GM18502 (cell line): ENCODE results near the gene CEP76.
"Not testable (repeated sequence)": the region's sequence is repeated elsewhere in the genome, so short reads cannot be mapped to it uniquely, and the experiment has no call there.

ENCODE experiments used
- ATAC-seq: cut with Tn5 transposase; IDR thresholded peaks from one replicate; pipeline ENCODE4 v1.9.1; 2021; ENCODE audit warnings: mild to moderate bottlenecking; ENCODE audit not compliant: unreplicated experiment, poor library complexity

CEP76 gene

DNA sequence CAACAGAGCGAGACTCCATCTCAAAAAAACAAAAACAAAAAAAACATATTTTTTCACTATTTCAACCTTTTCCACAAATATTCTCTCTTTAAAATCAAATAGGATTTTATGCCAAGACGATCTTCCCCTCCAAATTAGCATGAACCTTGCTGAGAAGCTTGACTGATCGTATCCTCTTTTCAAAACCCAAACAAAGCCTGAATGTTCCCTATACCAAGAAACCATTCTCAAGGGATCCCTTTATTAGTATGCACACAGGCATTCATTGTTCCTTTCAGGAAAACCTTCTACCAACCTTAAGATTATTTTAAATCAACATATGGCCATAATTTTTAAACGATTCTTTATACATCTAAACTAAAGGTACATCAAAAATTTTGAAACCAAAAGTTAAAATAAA is 50.9 kb downstream of the CEP76 start:
- no peak for ATAC-seq

DNA sequence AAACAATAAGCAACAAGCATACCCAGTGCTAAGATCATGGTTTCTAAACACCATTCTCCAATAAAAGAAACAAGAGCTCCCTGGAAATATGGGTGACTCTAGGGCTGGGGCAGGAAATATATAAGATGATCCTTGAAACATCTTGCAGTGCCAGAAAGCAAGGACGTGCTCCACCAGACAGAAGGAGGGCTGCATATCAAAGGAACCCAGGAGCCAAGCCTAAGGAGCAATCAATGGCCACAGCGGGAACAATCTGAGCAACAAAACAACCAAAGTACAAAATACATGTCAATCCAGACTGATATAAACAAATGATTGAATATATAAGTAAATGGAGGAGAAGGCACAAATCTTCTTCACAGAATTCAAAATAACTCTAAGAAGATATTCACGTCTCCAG is 54.8 kb downstream of the CEP76 start:
- no peak for ATAC-seq

DNA sequence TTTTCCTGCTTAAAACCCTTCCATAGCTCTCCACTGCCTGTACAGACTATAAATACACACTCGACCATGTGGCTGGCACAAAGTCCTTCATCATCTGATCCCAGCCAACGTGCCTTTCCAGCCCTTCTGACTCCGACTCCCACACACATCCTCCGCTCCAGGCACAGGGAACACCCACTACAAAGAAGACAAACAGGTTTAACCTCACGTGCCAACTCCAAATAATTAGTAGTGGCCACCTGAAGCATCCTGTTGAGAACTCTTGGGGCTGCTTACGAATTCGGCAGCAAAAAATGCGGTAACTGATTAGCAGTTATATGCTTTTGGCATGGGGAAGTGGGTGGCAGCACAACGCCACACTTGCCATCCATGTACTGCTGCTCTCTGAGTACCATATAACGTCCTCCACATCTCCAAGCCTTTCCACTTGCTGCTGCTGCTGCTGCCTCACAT is 56.7 kb downstream of the CEP76 start:
- ATAC-seq = no peak

DNA sequence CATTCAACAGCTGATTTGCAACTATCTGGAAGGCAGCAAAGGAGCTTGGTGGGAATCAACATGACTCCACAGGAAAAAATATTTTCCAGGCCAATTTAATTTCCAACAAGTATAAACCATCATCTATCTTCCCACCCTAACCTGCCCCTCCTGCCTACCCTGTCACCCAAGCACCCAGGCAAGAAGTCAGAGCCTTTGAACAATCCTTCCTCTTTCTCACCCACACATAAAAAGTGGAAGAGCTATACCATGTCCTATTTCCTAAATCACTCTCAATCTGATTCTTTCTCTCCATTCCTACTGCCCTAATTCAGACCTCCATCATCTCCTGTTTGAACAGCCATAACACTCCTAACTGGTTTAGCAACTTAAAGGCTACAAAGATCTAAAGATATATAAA is 57.3 kb downstream of the CEP76 start:
- no peak for ATAC-seq

DNA sequence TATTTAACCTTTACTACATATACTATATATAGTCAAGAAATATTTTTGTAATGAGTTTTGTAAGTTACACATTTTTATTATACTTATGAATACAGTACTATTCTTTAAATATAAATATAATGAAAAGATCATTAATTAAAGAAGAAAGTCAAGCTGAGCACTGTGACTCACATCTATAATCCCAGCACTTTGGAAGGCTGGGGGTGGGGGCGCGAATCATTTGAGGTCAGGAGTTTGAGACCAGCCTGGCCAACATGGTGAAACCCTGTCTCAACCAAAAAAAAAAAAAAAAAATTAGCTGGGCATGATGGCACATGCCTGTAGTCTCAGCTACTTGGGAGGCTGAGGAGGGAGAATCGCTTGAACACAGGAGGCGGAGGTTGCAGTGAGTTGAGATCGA is 58.8 kb downstream of the CEP76 start:
- not testable (repeated sequence) for ATAC-seq

DNA sequence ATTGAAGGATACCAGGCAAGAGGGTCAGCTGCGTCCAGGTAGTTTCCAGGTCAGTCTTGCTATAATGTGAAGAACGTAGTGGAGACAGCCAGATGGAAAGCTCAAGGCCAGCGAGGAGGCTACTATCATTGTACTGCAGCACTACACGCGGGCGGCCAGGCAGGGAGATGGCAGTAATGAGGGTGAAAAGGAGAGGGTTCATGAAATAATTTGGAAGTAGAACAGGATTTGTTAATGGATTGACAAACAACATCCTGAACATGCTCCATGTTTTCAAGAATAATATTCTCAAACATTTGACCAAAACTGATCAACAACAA is 61.7 kb downstream of the CEP76 start:
- ATAC-seq = no peak

DNA sequence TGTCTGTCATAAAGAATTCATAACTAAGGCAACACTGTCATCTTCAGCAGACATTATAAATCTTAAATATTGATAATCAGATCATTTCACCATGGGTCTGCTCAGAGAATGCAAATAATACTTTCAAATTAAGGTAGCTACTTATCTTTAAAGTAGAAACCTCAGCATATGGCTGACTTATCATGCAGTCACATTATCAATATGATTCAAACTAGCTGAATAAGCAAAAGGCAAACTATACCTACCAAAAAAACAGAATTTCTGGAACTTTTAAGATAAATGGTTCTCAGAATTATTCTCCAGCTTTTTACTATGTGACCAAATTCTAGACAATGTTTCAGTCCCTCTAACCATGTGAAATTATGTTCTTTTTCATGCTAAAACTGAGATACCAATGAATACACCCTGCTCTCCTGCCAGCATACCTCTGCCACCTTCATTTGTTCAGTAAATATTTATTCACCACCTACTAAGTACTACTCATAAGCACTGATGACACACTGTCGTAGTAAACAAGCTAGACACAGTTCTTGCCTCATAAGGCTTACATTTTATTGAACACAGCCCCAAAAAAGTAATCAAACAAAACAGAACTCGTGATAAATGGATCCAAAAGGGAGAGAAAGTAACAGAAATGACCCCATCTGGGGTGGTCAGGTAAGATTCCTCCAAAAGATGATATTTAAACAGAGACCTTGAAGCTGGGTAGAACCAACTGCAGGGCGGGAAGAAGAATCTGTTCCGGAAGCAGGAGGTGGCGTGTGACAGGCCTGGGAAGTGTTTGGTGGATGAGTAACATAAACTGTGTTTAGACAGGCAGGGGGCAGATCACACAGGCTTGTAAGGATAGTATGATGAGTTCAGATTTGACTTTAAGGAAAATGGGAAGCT is 62.3 kb downstream of the CEP76 start:
- no peak for ATAC-seq

DNA sequence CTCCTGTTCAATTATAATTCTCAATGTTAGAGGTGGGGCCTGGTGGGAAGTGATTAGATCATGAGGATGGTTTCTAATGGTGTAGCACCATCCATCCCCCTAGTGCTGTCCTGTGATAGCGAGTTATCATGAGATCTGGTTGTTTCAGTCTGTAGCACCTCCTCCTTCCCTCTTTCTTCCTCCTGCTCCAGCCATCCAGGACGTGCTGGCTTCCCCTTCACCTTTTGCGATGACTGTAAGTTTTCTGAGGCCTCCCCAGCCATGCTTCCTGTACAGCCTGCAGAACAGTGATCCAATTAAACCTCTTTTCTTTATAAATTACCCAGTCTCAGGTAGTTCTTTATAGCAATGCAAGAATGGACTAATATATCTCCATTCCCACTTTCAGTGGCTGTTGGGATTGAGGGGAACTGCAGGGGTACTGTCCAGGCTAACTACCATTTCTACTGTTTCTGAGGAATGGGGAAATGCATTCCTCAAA is 63.8 kb downstream of the CEP76 start:
- ATAC-seq = no peak

DNA sequence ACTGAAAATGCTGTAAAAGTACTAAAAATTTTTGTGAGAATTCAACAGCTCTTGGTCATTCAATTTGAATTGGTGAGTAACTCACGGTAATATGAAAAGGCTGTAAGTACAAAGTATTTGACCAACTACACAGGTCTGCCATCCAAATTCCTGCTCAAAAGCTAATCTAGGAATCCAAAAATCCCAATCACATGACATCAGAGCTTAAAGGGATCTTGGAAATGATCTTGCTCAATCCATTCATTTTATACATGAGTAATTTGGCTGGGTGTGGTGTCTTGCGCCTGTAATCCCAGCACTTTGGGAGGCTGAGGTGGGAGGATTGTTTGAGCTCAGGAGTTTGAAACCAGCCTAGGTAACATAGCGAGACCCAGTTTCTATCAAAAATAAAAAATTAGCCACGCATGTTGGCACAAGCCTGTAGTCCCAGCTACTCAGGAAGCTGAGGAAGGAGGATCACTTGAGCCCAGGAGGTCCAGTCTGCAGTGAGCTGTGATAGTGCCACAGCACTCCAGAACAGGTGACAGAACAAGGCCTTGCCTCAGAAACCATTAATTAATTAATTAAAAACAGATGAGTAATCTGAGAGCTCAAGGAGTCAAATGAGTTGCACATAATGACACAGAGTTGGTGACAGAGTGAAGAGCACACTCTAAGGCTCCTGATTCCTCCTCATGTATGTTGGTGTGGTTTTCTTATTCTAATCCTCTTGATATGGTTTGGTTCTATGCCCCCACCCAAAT is 64.5 kb downstream of the CEP76 start:
- no peak for ATAC-seq

DNA sequence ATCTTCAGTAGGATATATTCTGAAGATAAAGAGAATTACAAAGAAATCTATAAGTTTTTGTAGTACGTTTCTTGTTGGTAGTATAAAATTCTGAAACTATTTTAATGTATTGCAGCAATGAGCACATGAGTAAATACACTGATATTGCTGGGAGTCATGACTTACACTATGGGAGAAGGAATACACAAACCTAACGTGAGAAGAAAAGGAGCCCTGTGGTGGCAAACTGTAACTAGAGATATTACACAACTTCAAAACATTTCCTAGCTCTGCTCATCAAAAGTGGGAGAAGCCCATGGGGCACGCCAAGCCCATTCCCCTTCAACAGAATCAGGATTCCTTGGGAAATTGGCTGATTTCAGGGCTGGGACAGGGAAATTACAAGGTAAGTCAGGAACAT is 65.1 kb downstream of the CEP76 start:
- ATAC-seq = no peak

DNA sequence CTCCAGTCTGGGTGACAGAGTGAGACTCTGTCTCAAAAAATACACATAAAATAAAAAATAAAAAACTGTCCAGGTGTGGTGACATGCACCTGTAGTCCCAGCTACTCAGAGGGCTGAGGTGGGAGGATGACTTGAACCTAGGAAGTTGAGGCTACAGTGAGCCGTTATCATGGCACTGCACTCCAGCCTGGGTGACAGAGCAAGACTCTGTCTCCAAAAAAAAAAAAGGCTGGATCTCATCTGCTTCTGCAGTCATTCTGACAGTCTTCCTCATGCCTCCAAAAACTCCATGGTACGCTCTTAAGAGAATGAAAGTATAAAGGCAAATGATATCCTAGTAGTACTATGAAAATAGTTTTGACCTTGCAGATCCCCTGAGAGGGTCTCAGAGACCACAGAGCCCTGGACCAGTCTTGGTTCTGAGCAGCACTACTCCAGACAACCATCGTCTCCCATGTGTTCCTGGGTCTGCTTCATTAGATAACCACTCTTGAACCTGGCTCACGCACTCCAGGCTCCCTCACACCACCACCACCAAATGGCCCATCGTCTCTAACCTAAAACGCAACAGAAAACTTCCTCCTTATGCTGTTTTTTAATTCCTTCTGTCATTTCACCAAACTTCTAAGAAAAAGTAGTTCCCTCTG is 70.6 kb downstream of the CEP76 start:
- no peak for ATAC-seq

DNA sequence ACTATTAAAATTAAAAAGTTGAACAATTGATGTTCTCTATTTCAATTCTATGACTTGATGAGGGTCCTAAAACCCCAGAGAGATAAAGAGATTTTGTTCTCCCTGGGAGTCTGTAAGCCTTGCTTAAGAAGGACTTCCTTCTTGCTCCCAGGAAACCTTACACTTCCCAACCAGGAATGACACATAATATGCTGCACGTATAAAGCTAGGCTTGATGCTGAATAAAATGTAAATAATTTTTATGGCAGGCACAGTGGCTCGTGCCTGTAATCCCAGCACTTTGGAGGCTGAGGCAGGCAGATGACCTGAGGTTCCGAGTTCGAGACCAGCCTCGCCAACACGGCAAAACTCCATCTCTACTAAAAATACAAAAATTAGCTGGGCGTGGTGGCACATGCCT is 72.4 kb downstream of the CEP76 start:
- no peak for ATAC-seq

DNA sequence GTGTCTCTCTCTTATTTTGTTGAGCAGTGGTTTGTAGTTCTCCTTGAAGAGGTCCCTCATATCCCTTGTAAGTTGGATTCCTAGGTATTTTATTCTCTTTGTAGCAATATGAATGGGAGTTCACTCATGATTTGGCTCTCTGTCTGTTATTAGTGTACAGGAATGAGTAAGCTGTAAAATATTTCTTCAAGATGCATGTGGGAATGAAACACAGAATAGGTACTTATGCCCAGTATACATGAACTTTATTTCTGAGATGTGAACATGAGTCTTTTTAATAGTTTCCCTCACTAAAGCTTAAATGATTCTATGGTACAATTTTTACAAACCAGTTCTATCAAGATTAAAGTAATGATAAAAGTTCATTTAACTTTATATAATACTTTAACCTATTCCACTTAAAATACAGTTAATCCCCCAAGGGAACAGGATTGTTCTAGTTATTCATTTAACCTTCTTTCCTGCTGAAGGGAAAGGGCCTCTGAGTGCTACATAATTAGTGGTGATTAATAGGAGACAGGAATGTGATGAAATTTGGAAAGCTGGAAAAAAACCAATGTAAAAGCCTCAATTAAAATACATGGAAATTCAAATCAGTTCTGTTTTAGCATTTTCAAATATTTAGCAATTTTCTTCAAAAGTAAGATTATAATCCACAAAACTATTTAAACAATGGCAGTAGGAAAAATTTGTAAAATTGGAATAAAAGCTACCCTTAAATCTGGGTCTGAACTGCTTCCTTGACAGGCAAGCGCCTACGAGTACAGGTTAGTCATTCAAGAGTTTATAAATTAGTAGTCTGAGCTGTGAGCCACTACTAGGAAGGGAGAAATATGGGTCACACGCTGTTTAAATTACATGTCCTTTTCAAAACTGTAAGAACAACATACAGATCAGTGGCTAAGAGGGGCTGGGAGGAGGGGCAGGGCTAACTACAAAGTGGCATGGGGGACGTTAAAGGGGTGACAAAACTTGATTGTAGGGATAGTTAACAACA is 73.5 kb downstream of the CEP76 start:
- no peak for ATAC-seq

DNA sequence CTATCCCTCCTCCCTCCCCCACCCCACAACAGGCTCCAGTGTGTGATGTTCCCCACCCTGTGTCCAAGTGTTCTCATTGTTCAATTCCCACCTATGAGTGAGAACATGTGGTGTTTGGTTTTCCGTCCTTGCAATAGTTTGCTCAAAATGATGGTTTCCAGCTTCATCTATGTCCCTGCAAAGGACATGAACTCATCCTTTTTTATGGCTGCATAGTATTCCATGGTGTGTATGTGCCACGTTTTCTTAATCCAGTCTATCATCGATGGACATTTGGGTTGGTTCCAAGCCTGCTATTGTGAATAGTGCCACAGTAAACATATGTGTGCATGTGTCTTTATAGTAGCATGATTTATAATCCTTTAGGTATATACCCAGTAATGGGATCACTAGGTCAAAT is 75.3 kb downstream of the CEP76 start:
- ATAC-seq = not testable (repeated sequence)

DNA sequence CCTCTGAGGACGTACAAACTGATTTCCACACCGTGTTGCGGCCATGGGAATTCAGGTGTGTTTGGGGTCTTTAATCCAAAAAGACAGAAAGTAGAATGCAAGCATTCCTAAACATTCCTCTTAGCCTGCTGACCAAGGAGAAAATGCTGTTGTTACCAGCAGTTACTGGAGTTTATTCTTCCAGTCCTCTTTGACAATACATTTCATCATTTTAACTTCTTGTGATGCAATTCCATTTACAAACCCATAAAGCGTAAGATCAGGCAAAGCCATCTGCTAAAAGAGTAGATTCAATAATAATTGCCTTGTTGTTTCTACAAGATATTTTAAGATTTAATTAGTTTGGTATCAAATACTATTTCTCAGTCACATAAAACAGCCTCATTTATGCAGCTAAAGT is 77.3 kb downstream of the CEP76 start:
- no peak for ATAC-seq
